Kidney (tissue), 14 donors: ENCODE results near the gene POU2F2. TPM values are rescaled to one million over a fixed set of nuclear protein-coding genes. Genes with fewer than 3 reads are reported as not detected.

ENCODE experiments used
- DNase-seq, 5 donors: peaks; one replicate each; pipeline ENCODE4 v3.0.0-alpha.2; 2013 to 2020
- FAIRE-seq: peaks from 2 replicates; lab custom pipeline; 2012; peaks lifted over from hg19 to GRCh38; lab: Jason Lieb, UNC
- H3K27ac ChIP-seq, 2 donors: one replicate each; pipeline ENCODE4 v1.7.0; 2013; ENCODE audit warnings: low read depth in 2 of 2, low read length in 2 of 2, inconsistent platforms in 1 of 2
- H3K27me3 ChIP-seq: one replicate; pipeline ENCODE4 v1.7.1; 2013; ENCODE audit warnings: low read length, inconsistent platforms; ENCODE audit not compliant: control insufficient read depth, insufficient read depth
- H3K36me3 ChIP-seq, 3 donors: one replicate each; pipeline versions ENCODE4 v1.7.0 to v1.7.1; 2013; ENCODE audit warnings: low read length in 3 of 3, control low read depth in 1 of 3, inconsistent platforms in 1 of 3; ENCODE audit not compliant: insufficient read depth in 3 of 3, control insufficient read depth in 2 of 3
- H3K4me1 ChIP-seq, 3 donors: one replicate each; pipeline versions ENCODE4 v1.7.0 to v1.7.1; 2013; ENCODE audit warnings: low read length in 3 of 3, inconsistent platforms in 1 of 3, low read depth in 1 of 3; ENCODE audit not compliant: control insufficient read depth in 2 of 3, insufficient read depth in 2 of 3
- H3K4me3 ChIP-seq, 3 donors: one replicate each; pipeline versions ENCODE4 v1.7.0 to v1.8.1; 2013; ENCODE audit warnings: low read length in 3 of 3, control low read depth in 1 of 3, inconsistent platforms in 1 of 3
- H3K9ac ChIP-seq, 3 donors: one replicate each; pipeline versions ENCODE4 v1.7.0 to v1.7.1; 2013; ENCODE audit warnings: low read length in 3 of 3, control low read depth in 1 of 3, inconsistent platforms in 1 of 3
- H3K9me3 ChIP-seq, 3 donors: one replicate each; pipeline versions ENCODE4 v1.7.0 to v1.7.1; 2013; ENCODE audit warnings: low read length in 3 of 3, control low read depth in 1 of 3, inconsistent platforms in 1 of 3; ENCODE audit not compliant: control insufficient read depth in 2 of 3, insufficient read depth in 1 of 3
- CTCF ChIP-seq: IDR thresholded peaks from 3 replicates; pipeline ENCODE4 v1.5.1; 2012; ENCODE audit warnings: mild to moderate bottlenecking, moderate library complexity, borderline replicate concordance; ENCODE audit not compliant: insufficient read depth; ENCODE audit errors: extremely low read depth
- intact Hi-C: fragments of 100-400 bp; cut with DNase I; formaldehyde crosslinking; loops from one replicate; pipeline ENCODE4 v1.11.1; 2022
- polyA plus RNA-seq: library from polyadenylated mRNA; stranded (reverse); fragments of 350-450 nt; fragmentation: Illumina TruSeq; extraction: RNeasy Lipid Tissue Mini Kit (QIAGEN cat#74804); gene quantifications from one replicate; pipeline ENCODE4 v1.2.3, GENCODE V29; 2014; ENCODE audit warnings: low read depth, low replicate concordance; ENCODE audit not compliant: insufficient read depth
- total RNA-seq: library from RNA; stranded (reverse); fragmentation: NEBNext Ultra II Directional; extraction: Animal tissue kit (Norgen Biotek cat#: 25700); gene quantifications from one replicate; pipeline ENCODE4 v1.2.1, GENCODE V29; 2021
- donor health status: control.
- donor health status: control.
- donor health status: control.
- donor health status: control.
- donor health status: control.
- donor health status: DM: yes; HTN: yes; CAD: no.
- donor health status: Normal renal cell carcinoma (clear cell type).

Gene POU2F2
- total and polyA plus RNA-seq, 2 donors from 2014 or later, result 1.3 to 9.8 TPM

- Histone ChIP-seq H3K27me3 (peaks cover 2% of the 10 kb centered on the region), H3K9me3 (no peaks in the 10 kb centered on the region), H3K9ac (no peak overlapping the region), H3K4me1 (no peaks in the 10 kb centered on the region), H3K4me3 (no peak overlapping the region), H3K36me3 (no peaks in the 10 kb centered on the region), H3K27ac (no peak overlapping the region)
- no peak for FAIRE-seq
- TF ChIP-seq CTCF, result no peak
- no peak for DNase-seq
- intact Hi-C loops, result no loop called here
These were observed 18.1 kb upstream of the POU2F2 start for GRCh38 chr19:42150364-42150763.

- TF ChIP-seq CTCF, result no peak
- intact Hi-C loops, result no loop called here
- peaks cover 2% of the 10 kb centered on the region for H3K27me3 ChIP-seq
- H3K4me1 ChIP-seq, result no peaks in the 10 kb centered on the region
- H3K36me3 ChIP-seq, result no peaks in the 10 kb centered on the region
- H3K9me3 ChIP-seq, result no peaks in the 10 kb centered on the region
- DNase-seq (no peak), FAIRE-seq (no peak)
- H3K4me3 ChIP-seq, result no peak overlapping the region
- H3K9ac ChIP-seq, result no peak overlapping the region
- no peak overlapping the region for H3K27ac ChIP-seq
These were observed 17.4 kb upstream of the POU2F2 start for GRCh38 chr19:42149447-42150202.

GRCh38 chr19:42148266-42148665 lies 16.0 kb upstream of the POU2F2 start:
- Histone ChIP-seq H3K4me1 (no peaks in the 10 kb centered on the region), H3K27me3 (peaks cover 2% of the 10 kb centered on the region), H3K9ac (no peak overlapping the region), H3K4me3 (no peak overlapping the region), H3K27ac (no peak overlapping the region), H3K36me3 (no peaks in the 10 kb centered on the region), H3K9me3 (no peaks in the 10 kb centered on the region)
- TF ChIP-seq CTCF, result no peak
- FAIRE-seq (no peak), DNase-seq (no peak)
- intact Hi-C loops, result no loop called here
